CD4-positive, alpha-beta T cell treated with Interleukin-6 at 100 ng/mL for 8 hours (primary cell): Measurements from ENCODE around the gene USP48.
"Not testable (repeated sequence)": the region's sequence is repeated elsewhere in the genome, so short reads cannot be mapped to it uniquely, and the experiment has no call there.

Experiments
- DNase-seq: peaks from one replicate; pipeline ENCODE4 v3.0.0-alpha.2; 2020; ENCODE audit warnings: mixed read lengths, low spot score

The USP48 gene

GRCh38 chr1:21814981-21815582 lies 32.1 kb upstream of the USP48 start:
- DNase-seq, result no peak

- no peak for DNase-seq
Observed at GRCh38 chr1:21814241-21814918, 31.4 kb upstream of the USP48 start.

- DNase-seq, result no peak
Observed at GRCh38 chr1:21813542-21813941, 30.6 kb upstream of the USP48 start.

- DNase-seq, result no peak
Observed at GRCh38 chr1:21811875-21812305, 28.9 kb upstream of the USP48 start, which contains the start of gene LDLRAD2. Gene LDLRAD2 (plus strand): TSS chr1:21812265. CDS start chr1:21812452, 187 bp downstream.

GRCh38 chr1:21804536-21804935 lies 21.6 kb upstream of the USP48 start:
- DNase-seq, result no peak

- no peak for DNase-seq
Observed at GRCh38 chr1:21801100-21801499, 18.2 kb upstream of the USP48 start.

- DNase-seq, result no peak
Observed at GRCh38 chr1:21799730-21800129, 16.8 kb upstream of the USP48 start.

GRCh38 chr1:21795075-21795474 lies 12.1 kb upstream of the USP48 start:
- no peak for DNase-seq

- no peak for DNase-seq
Observed at GRCh38 chr1:21794656-21795055, 11.7 kb upstream of the USP48 start.

GRCh38 chr1:21793104-21793503 lies 10.2 kb upstream of the USP48 start:
- DNase-seq, result no peak

- DNase-seq, result no peak
Observed at GRCh38 chr1:21786640-21787039, 3.7 kb upstream of the USP48 start.

GRCh38 chr1:21785764-21786163 lies 2.8 kb upstream of the USP48 start:
- DNase-seq, result not testable (repeated sequence)

GRCh38 chr1:21783679-21784603 lies 992 bp upstream of the USP48 start:
- DNase-seq, result no peak

GRCh38 chr1:21782349-21782867 lies 541 bp downstream of the USP48 start:
- DNase-seq, result peak; percentile 32

GRCh38 chr1:21781815-21782348 lies 1.1 kb downstream of the USP48 start:
- DNase-seq, result no peak

GRCh38 chr1:21779613-21780521 lies 3.1 kb downstream of the USP48 start:
- DNase-seq, result no peak

GRCh38 chr1:21778405-21778727 lies 4.6 kb downstream of the USP48 start:
- DNase-seq, result no peak

GRCh38 chr1:21776925-21777324 lies 6.0 kb downstream of the USP48 start:
- DNase-seq, result not testable (repeated sequence)

GRCh38 chr1:21775985-21776562 lies 6.9 kb downstream of the USP48 start:
- no peak for DNase-seq

- no peak for DNase-seq
Observed at GRCh38 chr1:21775550-21775914, 7.4 kb downstream of the USP48 start.
